Stimulated activated naive CD8-positive, alpha-beta T cell treated with anti-CD3 and anti-CD28 coated beads, Interleukin-15, Interleukin-2, amounts not matched to agents 100 U/mL and 50 U/mL, for 24 hours (primary cell): Measurements from ENCODE around the gene TTC19.
"Not testable (repeated sequence)": the region's sequence is repeated elsewhere in the genome, so short reads cannot be mapped to it uniquely, and the experiment has no call there.

Source experiments
- ATAC-seq: fragments of 150-1000 bp; cut with Tn5 transposase; one replicate; pipeline ENCODE4 v1.10.0; 2021
- DNase-seq: peaks from one replicate; pipeline ENCODE4 v3.0.0; 2021

The TTC19 gene

DNA sequence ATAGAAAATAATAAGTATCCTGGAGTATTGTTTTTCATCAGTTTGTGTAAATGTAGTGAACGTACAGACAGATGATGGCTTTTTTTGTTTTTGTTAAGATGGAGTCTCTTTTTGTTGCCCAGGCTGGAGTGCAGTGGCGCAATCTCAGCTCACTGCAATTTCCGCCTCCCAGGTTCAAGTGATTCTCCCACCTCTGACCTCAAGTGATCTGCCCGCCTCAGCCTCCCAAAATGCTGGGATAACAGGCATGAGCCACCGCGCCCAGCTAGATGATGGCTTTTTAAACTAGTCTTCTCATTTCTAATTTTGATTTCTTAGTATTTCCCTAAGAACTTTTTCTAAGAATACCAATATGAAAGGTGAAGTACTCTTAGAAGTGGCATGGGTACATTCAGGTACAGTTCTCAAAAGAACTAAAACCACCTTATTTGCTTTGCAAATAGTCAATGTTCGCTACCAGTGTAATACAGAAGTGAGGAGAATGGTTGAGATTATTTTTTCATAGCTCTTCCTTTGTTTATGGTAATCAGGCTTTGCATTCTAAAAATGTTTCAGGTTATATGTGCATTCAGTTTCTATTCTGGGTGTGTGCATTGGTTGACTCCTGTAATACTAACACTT lies 34.2 kb downstream of the TTC19 start:
- no peak for ATAC-seq
- DNase-seq: no peak

DNA sequence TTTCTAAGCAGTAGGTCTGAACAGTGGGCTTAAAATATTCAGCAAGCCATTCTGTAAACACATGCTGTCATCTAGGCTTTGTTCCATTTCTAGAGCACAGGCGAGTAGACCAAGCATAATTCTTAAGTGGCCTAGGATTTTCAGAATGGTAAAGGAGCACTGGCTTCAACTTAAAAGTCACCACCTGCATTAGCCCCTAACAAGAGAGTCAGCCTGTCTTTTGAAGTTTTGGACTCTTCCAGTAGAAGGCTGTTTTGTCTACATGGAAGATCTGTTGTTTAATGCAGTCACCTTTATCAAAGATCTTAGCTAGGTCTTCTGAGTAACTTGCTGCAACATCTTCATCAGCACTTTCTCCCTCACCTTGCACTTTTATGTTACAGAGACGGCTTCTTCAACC lies 36.6 kb downstream of the TTC19 start:
- ATAC-seq (no peak), DNase-seq (no peak)

DNA sequence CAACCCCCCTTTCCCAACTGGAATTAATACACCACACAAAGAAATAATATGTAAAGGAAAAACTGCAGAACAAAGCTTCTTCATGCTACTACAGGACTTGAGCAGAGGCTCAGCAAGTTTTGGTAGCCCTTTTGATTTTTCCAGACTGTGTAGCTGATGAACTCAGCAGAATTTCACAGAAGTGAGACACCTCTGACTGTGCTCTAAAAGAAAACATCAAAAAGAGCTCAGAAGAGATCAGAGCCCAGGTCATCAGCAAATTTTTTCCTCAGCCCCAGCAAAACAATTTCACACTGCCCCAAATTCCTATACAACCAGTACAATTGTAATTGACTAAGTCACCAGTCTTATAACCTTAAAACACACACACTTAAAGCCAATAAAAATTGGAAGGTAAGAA lies 38.0 kb downstream of the TTC19 start:
- no peak for DNase-seq
- no peak for ATAC-seq

DNA sequence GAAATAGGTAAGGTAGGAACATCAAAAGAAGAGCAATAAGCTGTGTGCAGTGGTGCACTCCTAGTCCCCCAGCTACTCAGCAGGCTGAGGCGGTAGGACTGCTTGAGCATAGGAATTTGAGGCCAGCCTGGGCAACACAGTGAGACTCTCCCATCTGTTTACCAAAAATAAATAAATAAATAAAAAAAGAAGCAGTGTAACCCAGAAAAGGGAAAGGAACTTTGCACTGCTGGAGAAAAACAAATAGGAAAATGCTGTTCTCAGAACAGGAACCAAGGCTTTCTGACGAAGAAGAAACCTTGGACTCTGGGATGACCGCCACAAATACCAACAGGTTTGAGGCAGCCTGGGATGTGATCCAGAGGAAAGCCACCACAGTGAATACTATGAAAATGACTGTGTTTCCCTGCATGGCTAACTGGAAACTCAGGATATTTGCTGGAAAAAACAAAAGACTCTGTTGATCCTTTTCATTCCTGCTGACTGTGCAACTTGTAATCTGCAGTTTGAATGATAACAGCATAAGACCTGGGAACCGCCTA lies 41.2 kb downstream of the TTC19 start:
- DNase-seq: no peak
- no peak for ATAC-seq

DNA sequence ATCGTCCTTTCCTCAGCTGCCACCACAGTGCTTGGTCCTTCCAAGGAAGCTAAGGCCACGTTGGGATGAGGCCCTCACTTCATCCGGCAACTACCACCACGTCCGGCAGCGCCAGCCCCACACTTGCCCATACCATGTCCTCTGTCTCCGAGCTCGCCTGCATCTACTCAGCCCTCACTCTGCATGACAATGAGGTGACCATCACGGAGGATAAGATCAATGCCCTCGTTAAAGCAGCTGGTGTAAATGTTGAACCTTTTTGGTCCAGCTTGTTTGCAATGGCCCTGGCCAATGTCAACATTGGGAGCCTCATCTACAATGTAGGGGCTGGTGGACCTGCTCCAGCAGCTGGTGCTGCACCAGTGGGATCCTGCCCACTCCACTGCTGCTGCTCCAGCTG lies 44.9 kb downstream of the TTC19 start:
- ATAC-seq (no peak), DNase-seq (no peak)

DNA sequence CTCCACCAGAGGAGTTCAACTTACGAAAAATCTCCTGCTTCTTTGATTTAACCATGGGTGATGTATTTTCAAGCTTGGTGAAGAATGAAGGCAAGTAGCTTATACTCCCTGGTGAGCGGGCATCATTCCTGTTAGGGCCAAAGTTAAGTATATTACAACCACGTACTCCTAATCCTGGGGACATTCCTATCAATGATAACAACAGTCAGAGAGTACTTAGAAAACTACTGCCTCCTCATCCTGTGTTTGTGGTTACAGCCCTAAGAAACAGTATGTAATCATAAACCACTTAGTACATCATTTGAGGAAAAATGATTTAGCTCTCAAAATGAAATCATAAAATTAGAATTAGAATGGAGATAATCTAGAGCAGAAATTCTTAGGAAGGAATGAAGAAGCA lies 47.3 kb downstream of the TTC19 start:
- ATAC-seq: no peak
- no peak for DNase-seq

DNA sequence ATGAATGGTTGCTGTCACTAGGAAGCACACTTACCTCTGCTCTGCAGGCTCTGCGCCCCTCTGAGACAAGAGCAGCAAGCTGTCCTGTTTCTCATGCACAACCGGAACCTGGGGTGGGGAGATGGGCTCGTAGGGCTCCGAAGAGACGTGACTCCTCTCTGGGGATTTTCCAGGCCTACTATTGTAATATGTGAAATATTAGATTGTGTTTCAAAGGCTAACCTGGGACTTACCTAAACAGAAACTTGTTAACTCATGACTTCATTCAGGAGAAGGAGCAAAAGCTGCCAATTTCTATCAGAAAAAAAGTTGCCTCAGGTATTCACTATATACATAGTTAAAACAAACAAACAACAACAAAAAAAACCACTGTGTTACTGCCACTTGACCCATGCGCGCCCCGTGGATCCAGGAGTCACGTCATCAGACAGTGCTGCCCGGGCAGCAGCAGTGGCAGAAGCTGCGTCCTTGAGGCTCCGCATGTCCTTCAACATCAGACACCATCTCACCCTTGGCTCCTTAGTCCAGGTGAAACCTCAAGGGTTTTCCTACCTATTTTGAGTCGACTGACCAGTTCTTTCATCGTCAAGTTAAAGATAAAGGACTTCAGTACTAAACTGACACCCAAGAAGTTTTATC lies 49.3 kb downstream of the TTC19 start:
- no peak for ATAC-seq
- DNase-seq: no peak

DNA sequence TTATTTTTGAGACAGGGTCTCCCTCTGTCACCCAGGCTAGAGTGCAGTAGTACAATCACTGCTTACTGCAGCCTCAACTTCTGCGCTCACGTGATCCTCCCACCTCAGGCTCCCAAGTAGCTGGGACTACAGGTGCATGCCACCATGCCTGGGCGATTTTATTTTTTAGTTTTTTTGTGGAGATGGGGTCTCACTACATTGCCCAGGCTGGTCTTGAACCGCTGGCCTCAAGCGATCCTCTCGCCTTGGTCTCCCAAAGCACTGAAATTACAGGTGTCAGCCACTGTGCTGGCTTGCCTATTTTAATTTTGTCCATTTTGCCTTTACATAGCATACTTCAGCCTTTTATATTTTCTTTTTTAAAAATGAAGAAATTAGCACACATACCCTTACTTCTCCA lies 51.2 kb downstream of the TTC19 start:
- DNase-seq (no peak), ATAC-seq (no peak)

DNA sequence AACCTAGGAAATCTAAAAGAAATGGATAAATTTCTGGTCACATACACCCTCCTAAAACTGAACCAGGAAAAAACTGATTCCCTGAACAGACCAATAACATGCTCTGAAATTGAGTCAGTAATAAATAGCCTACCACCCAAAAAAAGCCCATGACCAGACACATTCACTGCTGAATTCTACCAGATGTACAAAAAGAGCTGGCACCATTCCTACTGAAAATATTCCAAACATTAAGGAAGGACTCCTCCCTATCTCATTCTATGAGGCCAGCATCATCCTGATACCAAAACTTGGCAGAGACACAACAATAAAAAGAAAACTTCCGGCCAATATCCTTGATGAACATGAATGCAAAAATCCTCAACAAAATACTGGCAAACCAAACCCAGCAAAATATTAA lies 52.9 kb downstream of the TTC19 start:
- no peak for DNase-seq
- ATAC-seq: no peak

DNA sequence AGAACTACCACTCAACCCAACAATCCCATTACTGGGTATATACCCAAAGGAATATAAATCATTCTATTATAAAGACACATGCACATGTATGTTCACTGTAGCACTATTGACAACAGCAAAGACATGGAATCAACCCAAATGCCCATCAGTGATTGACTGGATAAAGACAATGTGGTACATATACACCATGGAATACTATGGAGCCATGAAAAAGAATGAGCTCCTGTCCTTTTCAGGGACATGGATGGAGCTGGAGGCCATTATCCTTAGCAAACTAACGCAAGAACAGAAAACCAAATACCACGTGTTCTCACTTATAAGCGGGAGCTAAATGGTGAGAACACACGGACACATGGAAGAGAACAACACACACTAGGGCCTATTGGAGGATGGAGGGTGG lies 55.5 kb downstream of the TTC19 start:
- ATAC-seq, DNase-seq: not testable (repeated sequence)

DNA sequence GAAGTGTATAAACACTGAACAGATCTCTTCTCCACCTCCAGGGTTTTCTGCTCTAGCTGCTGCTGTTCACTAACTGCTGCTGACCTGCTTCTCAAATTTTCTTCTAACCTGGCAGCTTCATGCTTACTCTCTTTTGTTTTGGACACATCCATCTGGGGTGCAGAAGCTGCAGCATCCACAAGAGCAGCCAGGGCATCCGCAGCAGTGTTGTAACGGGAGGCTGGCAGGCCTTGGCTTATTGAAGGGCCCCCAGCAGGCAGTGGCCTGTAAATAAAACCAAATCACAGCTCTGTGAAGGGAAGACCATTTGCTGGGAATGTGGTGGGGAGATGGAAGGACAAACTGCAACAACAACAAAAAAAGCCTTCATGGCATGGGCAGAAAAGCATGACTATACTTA lies 62.0 kb downstream of the TTC19 start:
- no peak for DNase-seq

DNA sequence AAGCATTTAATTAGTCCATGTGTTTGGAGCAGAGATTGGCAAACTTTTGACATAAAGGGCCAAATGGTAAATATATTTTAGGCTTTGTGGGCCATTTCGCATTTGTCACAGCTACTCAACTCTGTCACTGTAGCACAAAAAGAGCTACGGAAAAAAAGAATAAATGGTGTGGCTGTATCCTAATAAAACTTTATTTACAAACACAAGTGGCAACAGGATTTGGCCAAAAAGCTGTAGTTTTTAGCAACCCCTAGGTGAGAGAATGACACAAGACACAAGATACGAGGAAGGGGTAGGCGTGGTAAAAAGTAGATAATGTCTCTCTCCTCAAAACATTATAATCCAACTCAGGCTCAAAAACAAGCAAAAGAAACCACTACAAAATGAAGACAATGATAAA lies 66.5 kb downstream of the TTC19 start:
- ATAC-seq: no peak
- DNase-seq: no peak

More for the DNA sequence above, 62.0 kb downstream of the TTC19 start:
- no peak for ATAC-seq

DNA sequence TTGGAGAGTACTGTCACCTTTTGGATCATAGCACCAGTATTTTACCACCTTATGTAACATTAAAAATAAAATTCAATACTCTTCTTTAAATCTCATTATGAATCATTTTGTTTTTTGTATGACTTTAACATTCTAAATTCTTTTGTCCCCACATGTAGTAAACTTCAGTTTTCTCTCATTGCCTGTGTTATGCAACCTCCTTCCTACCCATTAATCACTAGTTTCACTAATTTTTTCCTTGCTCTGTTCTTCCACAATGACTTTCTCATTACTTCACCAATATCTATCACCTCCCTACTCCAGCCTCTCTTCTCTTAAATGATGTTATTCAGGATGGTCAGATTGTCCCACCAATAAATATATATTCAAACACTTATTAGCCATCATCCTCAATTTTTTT lies 68.7 kb downstream of the TTC19 start:
- no peak for DNase-seq
- ATAC-seq: no peak

DNA sequence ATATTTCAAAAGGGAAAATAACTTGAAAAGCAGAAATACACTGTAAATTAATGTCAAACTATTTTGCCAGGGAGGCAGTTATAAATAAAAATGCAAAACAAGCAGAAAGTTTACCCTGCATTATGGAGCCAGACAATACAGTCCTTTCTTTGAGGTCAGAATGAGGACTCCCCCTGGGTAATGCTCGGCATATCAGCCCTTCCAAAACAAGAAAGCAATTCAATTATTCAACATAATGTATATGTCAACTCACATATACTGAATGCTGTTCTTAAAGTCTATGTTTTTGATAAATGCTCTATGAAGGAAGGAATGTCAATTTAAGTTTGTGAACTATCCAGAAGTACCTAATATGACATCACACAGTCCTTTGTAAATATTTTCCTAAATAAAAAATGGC lies 72.4 kb downstream of the TTC19 start:
- DNase-seq: no peak
- ATAC-seq: no peak

DNA sequence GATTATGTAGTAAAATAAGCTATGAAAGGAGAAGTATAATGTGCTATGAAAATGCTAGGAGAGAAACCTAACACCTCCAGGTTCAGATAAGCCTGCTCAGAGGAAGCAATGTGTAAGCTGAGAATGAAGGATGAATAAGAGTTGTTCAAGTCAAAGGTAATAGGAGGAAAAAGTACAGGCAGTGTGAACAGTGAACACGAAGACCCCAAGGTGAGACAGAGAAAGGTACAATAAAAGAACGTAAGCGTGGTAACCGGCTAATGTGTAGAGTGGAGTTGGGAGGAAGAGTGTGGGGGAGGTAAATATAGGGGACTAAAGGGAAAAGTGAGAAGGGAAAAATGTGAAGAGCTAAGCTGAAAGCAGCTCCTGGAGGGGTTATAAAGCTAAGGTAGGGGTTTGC lies 74.2 kb downstream of the TTC19 start:
- no peak for ATAC-seq
- DNase-seq: no peak

DNA sequence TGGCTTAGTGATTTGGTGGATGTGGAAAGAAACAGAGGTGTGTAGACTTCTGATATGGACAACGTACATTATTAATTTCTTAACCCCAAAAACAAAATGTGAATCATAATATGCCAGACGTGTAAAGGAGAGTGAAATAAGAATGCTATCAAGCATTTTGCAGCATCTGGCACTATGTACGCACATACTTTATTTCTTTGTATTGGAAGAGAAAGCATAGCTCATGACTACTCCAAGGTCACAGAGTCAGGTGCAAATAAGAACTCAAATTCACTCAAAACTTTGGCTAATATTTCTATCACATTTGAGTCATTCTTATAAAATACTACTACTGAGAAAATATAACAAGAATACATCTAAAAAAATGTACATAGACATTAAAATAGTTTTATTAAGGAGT lies 74.8 kb downstream of the TTC19 start:
- DNase-seq (no peak), ATAC-seq (no peak)

DNA sequence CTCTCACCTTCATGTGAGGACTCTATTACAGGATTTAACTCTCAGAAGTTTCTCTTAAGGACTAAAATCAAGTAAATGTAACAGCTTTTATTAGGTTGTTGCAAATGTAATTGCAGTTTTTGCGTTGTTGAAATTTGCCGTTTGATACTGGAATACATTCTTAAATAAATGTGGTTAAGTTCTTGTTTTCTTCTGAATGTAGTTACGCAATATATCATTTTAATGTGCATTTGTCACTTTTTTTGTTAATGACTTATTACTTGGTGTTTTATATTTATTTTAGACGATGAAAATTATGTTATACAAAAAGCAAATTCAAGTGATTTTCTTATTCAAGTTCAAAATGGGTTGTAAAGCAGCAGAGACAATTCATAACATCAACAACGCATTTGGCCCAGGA lies 76.3 kb downstream of the TTC19 start:
- DNase-seq: no peak
- ATAC-seq: no peak
